GM12801 (cell line): ENCODE measurements around the gene UBE2U.

Source experiments
- TF ChIP-seq, protein P1 (sequence below): IDR thresholded peaks from one replicate; pipeline ENCODE4 v1.5.1; 2011; ENCODE audit warnings: control low read depth; ENCODE audit not compliant: insufficient read length; ENCODE audit errors: extremely low read depth

The UBE2U gene

DNA sequence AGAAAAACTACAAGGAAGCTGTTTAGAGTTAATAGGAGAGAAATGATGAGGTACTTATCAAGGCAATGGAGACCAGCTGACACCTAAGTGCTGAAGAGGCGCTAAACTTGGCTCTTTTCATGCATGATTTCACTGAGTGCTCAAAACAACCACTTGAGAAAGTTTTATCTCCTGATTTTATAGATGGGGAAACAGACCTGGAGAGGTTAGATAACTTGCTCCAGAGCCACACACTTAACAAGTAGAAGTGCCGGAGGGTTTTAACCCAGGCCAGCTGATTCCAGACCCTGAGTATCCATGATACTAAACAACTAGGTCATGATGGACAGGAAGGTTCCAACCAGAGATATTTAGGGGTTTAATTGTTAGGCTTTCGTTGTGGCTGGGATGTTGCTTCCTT, 25.9 kb downstream of the UBE2U start:
- TF ChIP-seq, protein P1, sequence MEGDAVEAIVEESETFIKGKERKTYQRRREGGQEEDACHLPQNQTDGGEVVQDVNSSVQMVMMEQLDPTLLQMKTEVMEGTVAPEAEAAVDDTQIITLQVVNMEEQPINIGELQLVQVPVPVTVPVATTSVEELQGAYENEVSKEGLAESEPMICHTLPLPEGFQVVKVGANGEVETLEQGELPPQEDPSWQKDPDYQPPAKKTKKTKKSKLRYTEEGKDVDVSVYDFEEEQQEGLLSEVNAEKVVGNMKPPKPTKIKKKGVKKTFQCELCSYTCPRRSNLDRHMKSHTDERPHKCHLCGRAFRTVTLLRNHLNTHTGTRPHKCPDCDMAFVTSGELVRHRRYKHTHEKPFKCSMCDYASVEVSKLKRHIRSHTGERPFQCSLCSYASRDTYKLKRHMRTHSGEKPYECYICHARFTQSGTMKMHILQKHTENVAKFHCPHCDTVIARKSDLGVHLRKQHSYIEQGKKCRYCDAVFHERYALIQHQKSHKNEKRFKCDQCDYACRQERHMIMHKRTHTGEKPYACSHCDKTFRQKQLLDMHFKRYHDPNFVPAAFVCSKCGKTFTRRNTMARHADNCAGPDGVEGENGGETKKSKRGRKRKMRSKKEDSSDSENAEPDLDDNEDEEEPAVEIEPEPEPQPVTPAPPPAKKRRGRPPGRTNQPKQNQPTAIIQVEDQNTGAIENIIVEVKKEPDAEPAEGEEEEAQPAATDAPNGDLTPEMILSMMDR = no peak

DNA sequence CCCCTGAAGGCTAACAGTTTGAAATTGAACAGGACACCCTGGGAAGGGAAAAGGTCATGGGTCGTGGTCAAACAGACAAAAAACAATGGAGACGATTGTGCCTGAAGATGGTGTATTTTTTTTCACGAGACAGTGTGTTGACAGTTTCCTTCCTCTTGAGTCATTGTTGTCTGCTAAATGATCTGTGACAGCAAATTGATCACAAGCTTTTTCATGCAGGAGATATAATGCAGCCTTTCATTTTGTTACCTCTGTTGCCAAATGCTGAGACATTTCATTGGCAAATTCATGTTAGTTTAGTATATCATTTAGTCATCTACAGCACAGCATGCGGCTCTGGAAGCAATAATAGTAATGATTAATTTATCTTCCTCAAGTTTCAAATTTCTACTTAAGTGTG, 27.7 kb downstream of the UBE2U start:
- TF ChIP-seq, protein P1 = no peak

DNA sequence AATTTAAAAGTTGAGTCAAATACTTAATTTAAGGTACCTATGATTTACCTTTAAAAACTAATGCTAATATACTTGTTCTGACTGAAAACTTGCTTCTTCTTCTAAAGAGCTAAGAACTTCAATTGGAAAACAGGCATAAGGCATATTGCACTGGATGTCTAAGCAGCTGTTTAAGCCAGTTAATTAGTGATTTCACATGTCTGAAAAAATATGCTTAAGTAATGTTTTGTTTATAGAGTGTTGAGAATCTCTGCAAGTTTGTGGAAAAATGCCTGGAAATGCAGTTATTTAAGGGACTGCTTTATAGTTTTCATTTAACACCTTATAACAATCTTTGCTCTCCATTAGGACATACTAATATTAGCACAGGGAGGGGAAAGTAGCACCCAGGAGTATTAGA, 28.2 kb downstream of the UBE2U start:
- TF ChIP-seq, protein P1 = no peak

DNA sequence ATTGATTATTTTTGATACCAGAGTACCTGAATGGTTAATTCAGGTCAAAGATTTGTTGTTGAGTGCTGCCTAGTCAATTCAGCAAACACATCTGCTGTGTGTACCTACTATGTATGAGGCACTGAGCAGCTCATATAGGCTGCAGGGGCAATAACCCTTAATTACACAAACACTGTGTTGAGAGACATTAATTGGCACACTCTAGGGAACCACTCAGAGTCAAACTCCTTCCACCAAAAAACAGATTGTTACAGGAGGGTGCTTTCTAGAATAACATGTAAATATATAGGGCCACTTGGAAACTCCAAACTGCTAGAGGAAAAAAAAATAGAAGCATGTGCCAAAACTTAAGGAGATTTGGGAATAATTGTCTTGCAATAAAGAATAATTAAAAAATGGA, 31.3 kb downstream of the UBE2U start:
- TF ChIP-seq, protein P1 = no peak

DNA sequence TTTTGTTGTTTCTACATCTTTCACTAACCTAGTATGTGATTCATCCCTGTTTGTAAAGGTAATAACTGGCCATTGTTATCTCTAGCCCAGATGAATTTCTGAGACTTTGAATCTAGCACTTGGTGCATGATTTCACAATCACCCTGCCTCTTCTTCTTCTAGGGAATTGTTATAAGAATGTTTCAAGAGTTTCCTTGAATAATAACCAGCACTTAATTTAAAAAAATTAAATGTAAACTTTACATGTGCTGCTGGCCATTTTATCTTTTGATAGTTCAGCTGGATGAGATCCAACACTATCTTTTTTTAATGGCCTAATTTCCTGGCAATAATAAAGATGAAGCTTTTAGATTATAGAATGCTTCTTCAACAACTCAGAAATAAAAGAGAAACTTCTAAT, 31.8 kb downstream of the UBE2U start:
- TF ChIP-seq, protein P1 = no peak

DNA sequence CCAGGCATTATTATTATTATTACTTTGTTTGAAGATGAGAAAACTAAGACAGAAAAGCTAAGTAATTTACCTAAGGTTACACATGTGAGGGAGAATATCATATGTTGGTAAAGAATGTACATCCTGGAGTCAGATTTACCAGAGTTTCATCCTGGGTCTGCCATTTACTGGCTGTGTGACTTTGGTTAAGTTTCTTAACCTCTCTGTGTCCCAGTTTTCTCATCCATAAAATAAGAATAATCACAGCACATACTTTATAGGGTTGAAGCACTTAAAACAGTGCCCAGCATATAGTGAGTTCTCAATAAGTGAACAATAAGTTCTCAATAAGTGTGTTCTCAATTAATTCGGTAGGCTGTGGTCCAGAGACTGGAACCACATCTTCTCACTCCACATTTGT, 32.5 kb downstream of the UBE2U start:
- TF ChIP-seq, protein P1 = no peak

DNA sequence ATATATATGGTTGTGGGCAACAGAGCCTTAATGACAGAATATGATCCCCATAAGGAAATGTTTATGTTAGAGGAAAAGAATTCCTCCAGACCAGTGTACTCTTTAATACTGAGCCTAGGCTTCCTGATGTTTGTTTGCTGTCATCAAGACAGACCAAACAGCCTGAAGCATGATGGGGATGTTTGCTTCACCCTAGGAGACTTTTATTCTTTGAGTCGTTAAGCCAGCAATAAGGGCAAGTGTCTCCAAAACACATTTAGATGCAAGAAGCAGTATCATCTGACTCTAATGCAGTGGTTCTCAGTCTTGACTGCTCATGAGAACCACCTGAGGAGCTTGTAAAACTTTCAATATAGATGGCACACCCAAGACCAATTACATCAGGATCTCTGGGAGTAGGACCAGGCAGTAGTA, 33.1 kb downstream of the UBE2U start:
- TF ChIP-seq, protein P1 = no peak

DNA sequence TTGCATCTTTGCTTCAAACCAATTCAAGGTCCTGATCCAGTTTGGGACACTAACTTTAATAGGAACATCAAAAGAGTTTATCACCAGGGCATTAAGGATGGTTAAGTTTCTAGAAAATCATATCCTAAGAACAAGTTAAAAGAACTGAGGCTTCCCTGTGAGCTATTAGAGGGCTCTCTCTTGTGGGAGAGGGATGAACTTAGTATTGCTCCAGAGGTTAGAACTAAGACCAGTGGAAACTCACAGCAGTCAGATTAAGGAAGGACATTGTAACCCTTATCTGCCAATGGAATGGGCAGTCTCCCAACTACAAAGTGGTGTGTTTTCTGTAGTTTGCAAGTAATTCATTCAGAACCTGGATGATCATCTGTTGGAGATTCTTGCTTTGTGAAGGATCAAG, 36.8 kb downstream of the UBE2U start:
- TF ChIP-seq, protein P1 = no peak
